Stimulated activated CD4-positive, alpha-beta T cell treated with anti-CD3 and anti-CD28 coated beads, Interleukin-2, amount 100 ng/mL, for 48 hours (primary cell): ENCODE measurements around the gene QSOX2.

ENCODE experiments used
- DNase-seq, 2 donors: peaks; one replicate each; pipeline ENCODE4 v3.0.0-alpha.2; 2020

QSOX2 gene

GRCh38 chr9:136201609-136202453 lies 43.8 kb downstream of the QSOX2 start:
- no peak for DNase-seq

DNA sequence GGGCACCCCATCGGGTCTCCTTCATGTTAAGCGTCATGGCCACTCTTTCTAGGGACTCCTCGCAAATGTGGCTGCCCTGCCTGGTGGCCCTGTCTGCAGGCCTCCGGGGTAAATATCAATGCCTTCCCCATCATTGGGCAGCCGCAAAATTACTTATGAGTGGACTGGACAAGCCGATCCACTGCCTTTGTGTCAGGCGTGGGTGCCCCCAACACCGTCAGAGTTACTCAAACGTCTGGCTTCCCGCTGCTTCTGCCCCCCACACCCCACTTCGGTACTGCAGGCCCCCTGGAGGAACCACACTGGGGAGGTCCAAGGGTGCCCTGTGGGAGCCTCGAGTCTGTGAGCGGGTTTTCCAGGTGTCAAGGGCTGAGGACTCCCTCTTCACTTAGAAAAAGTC lies 44.4 kb downstream of the QSOX2 start:
- no peak for DNase-seq

- no peak for DNase-seq
Measured at GRCh38 chr9:136200424-136200823, 45.2 kb downstream of the QSOX2 start.

GRCh38 chr9:136199391-136200288 lies 46.0 kb downstream of the QSOX2 start:
- DNase-seq = no peak

- no peak for DNase-seq
Measured at GRCh38 chr9:136198605-136199083, 47.0 kb downstream of the QSOX2 start.

DNA sequence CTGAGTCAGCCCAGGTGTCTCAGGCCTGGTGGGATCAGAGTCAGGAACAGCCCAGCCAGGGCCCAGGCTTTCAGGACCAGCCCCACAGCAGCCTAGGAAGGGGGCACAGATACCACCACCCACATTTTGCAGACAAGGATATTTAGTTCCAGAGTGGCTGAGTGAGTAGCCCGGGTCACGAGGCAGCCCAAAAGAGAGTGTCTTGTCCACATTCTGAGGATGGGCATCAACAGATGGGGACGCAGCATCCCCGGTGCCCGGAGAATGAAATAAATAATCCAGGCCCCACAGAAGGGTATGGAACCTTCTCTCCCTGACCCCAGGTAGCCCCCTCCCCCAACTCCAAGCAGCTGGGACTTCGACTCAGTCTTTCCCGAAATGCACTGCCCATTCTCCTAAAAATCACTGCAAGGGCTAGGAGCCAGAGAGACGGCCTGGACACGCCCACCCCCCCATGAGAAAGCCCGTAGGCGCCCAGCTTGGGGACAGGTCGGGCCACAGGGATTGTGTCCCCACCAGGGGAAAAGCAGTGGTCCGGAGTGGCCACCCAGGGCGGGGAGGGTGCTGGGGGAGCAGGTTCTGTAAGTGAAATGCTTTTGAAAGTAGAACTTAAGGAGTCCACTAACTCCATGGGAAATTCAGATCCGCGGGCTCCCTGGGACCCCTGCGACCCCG lies 47.5 kb downstream of the QSOX2 start:
- no peak for DNase-seq

- DNase-seq = no peak
Measured at GRCh38 chr9:136197084-136197875, 48.3 kb downstream of the QSOX2 start.

DNA sequence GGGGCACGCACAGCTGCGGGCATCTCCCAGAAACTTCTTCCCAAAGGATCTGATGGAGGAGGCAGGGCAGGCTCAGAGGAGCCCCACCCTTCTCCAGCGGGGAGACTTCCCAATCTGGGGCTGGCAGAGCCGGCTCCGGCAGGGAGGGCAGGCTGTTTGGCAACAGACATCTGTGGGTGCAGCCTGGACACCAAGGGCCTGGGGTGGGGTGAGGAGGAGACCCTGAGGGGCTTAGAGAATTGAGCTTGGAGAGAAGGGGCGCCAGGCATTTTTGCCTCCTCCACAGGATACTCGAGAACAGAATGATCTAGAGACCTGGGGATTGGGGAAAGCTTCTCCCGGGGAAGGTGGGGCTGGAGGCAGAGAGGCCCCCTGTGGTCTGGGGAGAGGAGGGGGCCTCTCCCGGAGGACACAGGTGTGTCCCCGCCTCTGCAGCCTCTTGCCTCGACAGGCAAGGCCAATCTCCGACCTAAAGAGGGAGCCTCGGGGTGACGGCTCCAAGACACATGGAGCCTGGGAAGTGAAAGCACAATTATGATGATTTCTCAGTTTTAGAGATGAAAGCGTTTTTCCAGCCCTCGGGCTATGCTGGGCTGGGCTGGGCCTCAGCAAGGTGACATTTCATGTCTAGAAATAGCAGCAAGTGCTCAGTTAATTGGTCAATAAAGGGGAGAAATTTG lies 49.1 kb downstream of the QSOX2 start:
- DNase-seq = no peak

DNA sequence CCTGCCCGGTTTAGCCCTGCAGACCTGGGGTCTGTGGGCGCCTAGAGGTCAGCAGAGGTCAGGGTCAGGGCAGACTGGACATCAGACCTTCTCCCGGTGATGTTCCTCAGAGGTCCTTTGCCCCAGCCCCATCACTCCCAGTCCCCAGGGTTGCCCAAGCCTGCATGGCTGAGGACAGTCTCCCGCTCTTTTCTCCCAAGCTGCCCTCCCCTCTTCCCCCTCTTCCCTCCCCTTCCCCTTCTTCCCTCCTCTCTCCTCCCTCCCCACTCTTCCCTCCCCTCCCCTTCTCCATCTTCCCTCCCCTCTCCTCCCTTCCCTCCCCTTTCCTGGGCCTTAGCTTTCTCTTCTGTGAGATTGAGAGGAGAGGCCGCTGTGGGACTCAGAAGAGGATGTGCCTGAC lies 51.1 kb downstream of the QSOX2 start:
- no peak for DNase-seq

GRCh38 chr9:136193891-136194279 lies 51.7 kb downstream of the QSOX2 start:
- no peak for DNase-seq

GRCh38 chr9:136193127-136193890 lies 52.3 kb downstream of the QSOX2 start:
- no peak for DNase-seq

GRCh38 chr9:136192289-136193126 lies 53.1 kb downstream of the QSOX2 start:
- no peak for DNase-seq

- no peak for DNase-seq
Measured at GRCh38 chr9:136191960-136192286, 53.7 kb downstream of the QSOX2 start.

DNA sequence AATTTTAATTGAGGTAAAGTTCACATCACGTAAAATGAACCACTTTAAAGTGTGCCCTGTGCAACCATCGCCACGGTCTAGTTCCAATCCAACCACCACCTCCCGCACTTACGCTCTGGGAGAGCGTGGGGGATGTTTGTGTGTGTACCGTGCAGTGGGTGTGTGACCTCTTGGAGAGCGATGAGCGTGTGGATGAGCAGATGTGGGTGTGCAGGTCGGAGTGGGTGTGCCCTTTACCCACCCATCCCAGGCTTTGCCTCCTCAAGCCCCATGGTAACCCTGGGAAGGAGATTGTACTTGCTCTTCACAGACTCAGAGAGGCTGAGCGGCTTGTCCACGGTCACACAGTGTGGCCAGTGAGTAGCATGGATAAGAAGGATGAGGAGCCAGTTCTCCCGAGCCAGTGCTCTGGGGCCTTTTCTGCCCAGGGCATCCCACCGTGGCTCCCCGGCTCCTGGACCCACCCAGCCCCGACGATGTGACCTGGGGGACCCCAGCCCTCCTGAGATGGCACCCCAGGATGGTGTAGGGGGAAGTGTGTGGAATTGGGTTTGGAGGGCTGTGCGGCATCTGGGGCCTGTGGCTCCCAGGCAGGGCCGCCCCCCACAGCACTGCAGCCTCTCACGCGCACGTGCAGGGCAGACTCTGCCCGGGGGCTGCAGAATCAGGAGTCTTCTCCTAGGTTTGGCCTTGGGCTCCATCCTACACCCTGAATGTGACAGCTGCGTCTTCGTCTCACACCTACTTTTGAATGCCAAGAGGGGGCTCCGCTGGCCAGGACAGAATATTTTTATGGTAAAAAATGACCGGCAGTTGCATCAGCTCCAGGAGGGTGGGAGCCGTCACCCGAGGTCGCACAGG lies 54.3 kb downstream of the QSOX2 start:
- DNase-seq = no peak

GRCh38 chr9:136190656-136191055 lies 55.0 kb downstream of the QSOX2 start:
- no peak for DNase-seq

- no peak for DNase-seq
Measured at GRCh38 chr9:136190237-136190601, 55.4 kb downstream of the QSOX2 start.

GRCh38 chr9:136189394-136190236 lies 56.0 kb downstream of the QSOX2 start:
- no peak for DNase-seq
